Vagina (tissue), 2 donors: Measurements from ENCODE around the gene GCKR.

Experiments used
- CTCF ChIP-seq, 3 experiments: fragments of 450-650 bp in 2 of 3; fragments of 200-600 bp in 1 of 3; sonication (generic) in 1 of 3; IDR thresholded peaks; one replicate each; pipeline ENCODE4 v1.5.1; 2017 to 2019; ENCODE audit warnings: antibody characterized with exemption in 3 of 3, mild to moderate bottlenecking in 2 of 3, moderate library complexity in 2 of 3
- POLR2AphosphoS5 ChIP-seq, 2 donors: sonication (generic); formaldehyde crosslinking; IDR thresholded peaks; one replicate each; pipeline ENCODE4 v1.9.0; 2017; ENCODE audit warnings: antibody characterized with exemption in 2 of 2, mild to moderate bottlenecking in 2 of 2, low read depth in 1 of 2; ENCODE audit not compliant: insufficient read depth in 1 of 2

GRCh38 chr2:27549303-27549702 lies 52.7 kb downstream of the GCKR start:
- TF ChIP-seq CTCF (IDR thresholded peaks at IDR 0.05) (no peak), POLR2AphosphoS5 (IDR thresholded peaks at IDR 0.05; ENCODE audit: insufficient read depth in 1 of 2, low read depth in 1 of 2) (no peak)
